ENCODE measurements around the gene CCDC120. TPM values are rescaled to one million over a fixed set of nuclear protein-coding genes. Genes with fewer than 3 reads are reported as not detected.

Gene CCDC120
- total and polyA plus RNA-seq, 9 of the 15 experiments (the other 6 are each of a cell fraction or from before 2014, with no cell fraction given): 0.13 to 3.6 (median 0.54) TPM

DNA sequence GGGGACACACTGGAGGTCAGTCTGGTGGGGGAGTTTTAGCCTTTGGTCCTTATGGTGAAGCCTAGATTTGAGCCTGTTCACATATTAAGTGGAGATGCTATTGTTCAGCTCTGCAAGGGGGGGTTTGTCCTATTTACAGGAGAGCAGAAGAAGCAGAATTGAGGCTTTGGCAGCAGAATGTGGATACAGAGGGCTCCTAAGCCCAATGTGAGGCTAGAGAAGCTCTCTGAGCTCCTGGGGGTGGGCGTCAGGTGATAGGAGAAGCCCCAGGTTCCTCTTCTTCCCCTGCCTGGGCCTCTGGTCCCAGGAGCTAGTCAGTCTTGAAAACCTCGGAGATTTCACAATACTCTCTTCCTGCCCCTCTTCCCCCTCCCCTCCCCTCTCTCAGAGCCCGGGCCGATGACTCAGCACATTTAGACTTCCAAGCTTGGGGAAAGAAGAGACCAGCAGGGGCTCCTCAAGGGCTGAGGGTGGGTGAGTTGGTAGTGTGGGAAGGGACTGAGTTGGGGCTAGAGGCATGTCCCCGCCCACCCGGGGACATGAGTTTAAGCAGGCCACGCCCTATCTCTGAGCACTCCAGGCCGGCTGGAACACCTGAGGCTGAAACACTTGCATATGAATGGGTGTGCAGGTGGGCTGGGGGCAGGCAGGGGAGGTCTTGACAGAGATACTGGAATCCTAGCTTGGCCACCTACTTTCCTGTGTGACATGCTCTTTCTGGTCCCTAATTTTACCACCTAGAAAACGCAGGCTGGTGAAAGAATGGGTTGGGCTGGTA, 19.0 kb upstream of the CCDC120 start (continued):
- TF ChIP-seq POLR2A (conservative IDR thresholded peaks at IDR 0.05): no peak
- TF ChIP-seq NFE2 (IDR thresholded peaks at IDR 0.05; ENCODE audit: low read depth): peak; percentile 98
- no peak for TF ChIP-seq GTF2A2 (tag; IDR thresholded peaks at IDR 0.05)
- TF ChIP-seq, protein P1, sequence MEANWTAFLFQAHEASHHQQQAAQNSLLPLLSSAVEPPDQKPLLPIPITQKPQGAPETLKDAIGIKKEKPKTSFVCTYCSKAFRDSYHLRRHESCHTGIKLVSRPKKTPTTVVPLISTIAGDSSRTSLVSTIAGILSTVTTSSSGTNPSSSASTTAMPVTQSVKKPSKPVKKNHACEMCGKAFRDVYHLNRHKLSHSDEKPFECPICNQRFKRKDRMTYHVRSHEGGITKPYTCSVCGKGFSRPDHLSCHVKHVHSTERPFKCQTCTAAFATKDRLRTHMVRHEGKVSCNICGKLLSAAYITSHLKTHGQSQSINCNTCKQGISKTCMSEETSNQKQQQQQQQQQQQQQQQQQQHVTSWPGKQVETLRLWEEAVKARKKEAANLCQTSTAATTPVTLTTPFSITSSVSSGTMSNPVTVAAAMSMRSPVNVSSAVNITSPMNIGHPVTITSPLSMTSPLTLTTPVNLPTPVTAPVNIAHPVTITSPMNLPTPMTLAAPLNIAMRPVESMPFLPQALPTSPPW (CRISPR knock-in tag; IDR thresholded peaks at IDR 0.05): peak; percentile 96
- no peak for TF ChIP-seq MIER1 (IDR thresholded peaks at IDR 0.05; ENCODE audit: low read depth)
- peak; percentile 63; the same call in 1 of the 2 replicates for TF ChIP-seq JUN (IDR thresholded peaks at IDR 0.05; ENCODE audit: borderline replicate concordance, low read depth, low read length)
- no peak for TF ChIP-seq JUN (CRISPR knock-in tag; IDR thresholded peaks at IDR 0.05; ENCODE audit: borderline replicate concordance)
- no peak for TF ChIP-seq ZNF253 (CRISPR knock-in tag; conservative IDR thresholded peaks at IDR 0.05)
- peak; percentile 76 for TF ChIP-seq ARID1B (IDR thresholded peaks at IDR 0.05)
- TF ChIP-seq SNIP1 (IDR thresholded peaks at IDR 0.05; ENCODE audit: low read depth): no peak
- TF ChIP-seq SOX6 (IDR thresholded peaks at IDR 0.05): peak; percentile 37; the same call in 1 of the 2 replicates
- no peak; the same call in 1 of the 2 replicates for TF ChIP-seq ZEB2 (IDR thresholded peaks at IDR 0.05)
- TF ChIP-seq CBFB (CRISPR knock-in tag; IDR thresholded peaks at IDR 0.05): no peak
- peak; percentile 85 for TF ChIP-seq JUND (IDR thresholded peaks at IDR 0.05; ENCODE audit: borderline replicate concordance, low read depth, low read length)
- TF ChIP-seq JUND (tag; IDR thresholded peaks at IDR 0.05; ENCODE audit: borderline replicate concordance, low read depth, low read length): peak; percentile 28; the same call in 1 of the 3 replicates
- peak; percentile 81 for TF ChIP-seq DPF2 (IDR thresholded peaks at IDR 0.05)
- TF ChIP-seq ELF2 (CRISPR knock-in tag; IDR thresholded peaks at IDR 0.05): no peak
- TF ChIP-seq HDGF (IDR thresholded peaks at IDR 0.05): no peak
- TF ChIP-seq RHOXF2B (CRISPR knock-in tag; conservative IDR thresholded peaks at IDR 0.05): no peak
- 0 out of 4 replicates have a peak, but pooled peaks of 1 of the 2 experiments have one; percentile 42 for TF ChIP-seq FOXK2 (conservative IDR thresholded peaks at IDR 0.05 in 1 of 2, IDR thresholded peaks at IDR 0.05 in 1 of 2; ENCODE audit: low read depth in 2 of 2)
- TF ChIP-seq YBX1 (IDR thresholded peaks at IDR 0.05): no peak
- TF ChIP-seq SIN3A (IDR thresholded peaks at IDR 0.05; ENCODE audit: borderline replicate concordance in 2 of 2, control insufficient read depth in 1 of 2, low read depth in 2 of 2, low read length in 2 of 2): peak in 1 of 2 experiments; percentile 23; a peak in 1 of 4 replicates
- TF ChIP-seq NELFE (IDR thresholded peaks at IDR 0.05; ENCODE audit: insufficient read depth, insufficient read length): no peak
- peak; percentile 75 for TF ChIP-seq ATF7 (IDR thresholded peaks at IDR 0.05)
- TF ChIP-seq STAT5A (IDR thresholded peaks at IDR 0.05; ENCODE audit: borderline replicate concordance, low read length): no peak
- TF ChIP-seq, protein P2, sequence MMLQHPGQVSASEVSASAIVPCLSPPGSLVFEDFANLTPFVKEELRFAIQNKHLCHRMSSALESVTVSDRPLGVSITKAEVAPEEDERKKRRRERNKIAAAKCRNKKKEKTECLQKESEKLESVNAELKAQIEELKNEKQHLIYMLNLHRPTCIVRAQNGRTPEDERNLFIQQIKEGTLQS (IDR thresholded peaks at IDR 0.05): peak; percentile 84
- TF ChIP-seq, protein P2 (CRISPR knock-in tag; conservative IDR thresholded peaks at IDR 0.05): no peak
